NT2/D1 (cell line): ENCODE results near the gene PDHA1.

Experiments used
- SUZ12 ChIP-seq: IDR thresholded peaks from 2 replicates; pipeline ENCODE4 v1.6.1; 2011; ENCODE audit not compliant: insufficient read length, insufficient read depth; ENCODE audit errors: extremely low read depth
- ZNF274 ChIP-seq: IDR thresholded peaks from 2 replicates; pipeline ENCODE4 v1.6.1; 2011; ENCODE audit warnings: mild to moderate bottlenecking, low read depth, low read length

- no peak for TF ChIP-seq ZNF274
- no peak for TF ChIP-seq SUZ12
These were observed 26.3 kb downstream of the PDHA1 start for GRCh38 chrX:19370061-19370460.
